Trophoblast cell (in vitro differentiated cells and primary cell): ENCODE measurements around the gene ZNF662.
"Not testable (repeated sequence)": the region's sequence is repeated elsewhere in the genome, so short reads cannot be mapped to it uniquely, and the experiment has no call there.

Experiments
- DNase-seq, 2 donors: peaks; one replicate each; pipeline ENCODE4 v3.0.0-alpha.2; 2016
- H2AFZ ChIP-seq: 2 replicates; pipeline ENCODE4 v1.6.1; 2013; ENCODE audit warnings: low read length, moderate library complexity, mild to moderate bottlenecking; ENCODE audit not compliant: insufficient read depth, poor library complexity
- H2AK5ac ChIP-seq: 2 replicates; pipeline ENCODE4 v1.6.1; 2013; ENCODE audit warnings: mild to moderate bottlenecking, low read length
- H2BK120ac ChIP-seq: 2 replicates; pipeline ENCODE4 v1.6.1; 2013; ENCODE audit warnings: low read length, mild to moderate bottlenecking, moderate library complexity; ENCODE audit not compliant: insufficient read depth, poor library complexity
- H2BK12ac ChIP-seq: 2 replicates; pipeline ENCODE4 v1.6.1; 2013; ENCODE audit warnings: mild to moderate bottlenecking, low read length, moderate library complexity
- H2BK5ac ChIP-seq: 2 replicates; pipeline ENCODE4 v1.6.1; 2013; ENCODE audit warnings: low read length, low read depth, moderate library complexity, mild to moderate bottlenecking; ENCODE audit not compliant: poor library complexity
- H3K14ac ChIP-seq: 2 replicates; pipeline ENCODE4 v1.6.1; 2013; ENCODE audit warnings: mild to moderate bottlenecking, low read length
- H3K18ac ChIP-seq: 2 replicates; pipeline ENCODE4 v1.6.1; 2013; ENCODE audit warnings: mild to moderate bottlenecking, low read length
- H3K23ac ChIP-seq: 2 replicates; pipeline ENCODE4 v1.6.1; 2013; ENCODE audit warnings: low read length
- H3K27ac ChIP-seq: 2 replicates; pipeline ENCODE4 v1.5.1; 2013; ENCODE audit warnings: low read depth, mild to moderate bottlenecking, inconsistent platforms, low read length, moderate library complexity
- H3K27me3 ChIP-seq: 2 replicates; pipeline ENCODE4 v1.6.1; 2013; ENCODE audit warnings: inconsistent platforms, mild to moderate bottlenecking, low read length, moderate library complexity; ENCODE audit not compliant: insufficient read depth
- H3K36me3 ChIP-seq, 2 experiments: 1 replicate in 1 of 2; 2 replicates in 1 of 2; pipeline ENCODE4 v1.6.1; 2013; ENCODE audit warnings: low read length in 2 of 2, mild to moderate bottlenecking in 2 of 2, moderate library complexity in 1 of 2; ENCODE audit not compliant: insufficient read depth in 2 of 2, control insufficient read depth in 1 of 2
- H3K4ac ChIP-seq: 2 replicates; pipeline ENCODE4 v1.6.1; 2013; ENCODE audit warnings: low read depth, mild to moderate bottlenecking, low read length, moderate library complexity
- H3K4me1 ChIP-seq, 2 experiments: 1 replicate in 1 of 2; 2 replicates in 1 of 2; pipeline ENCODE4 v1.6.1; 2013; ENCODE audit warnings: low read length in 2 of 2, mild to moderate bottlenecking in 2 of 2, moderate library complexity in 1 of 2; ENCODE audit not compliant: insufficient read depth in 2 of 2, control insufficient read depth in 1 of 2
- H3K4me2 ChIP-seq: 2 replicates; pipeline ENCODE4 v1.6.1; 2013; ENCODE audit warnings: inconsistent platforms, mild to moderate bottlenecking, low read length, moderate library complexity
- H3K4me3 ChIP-seq: 2 replicates; pipeline ENCODE4 v1.5.1; 2013; ENCODE audit warnings: mild to moderate bottlenecking, low read depth, low read length, inconsistent platforms
- H3K79me1 ChIP-seq: one replicate; pipeline ENCODE4 v1.6.1; 2013; ENCODE audit warnings: low read length
- H3K79me2 ChIP-seq: 2 replicates; pipeline ENCODE4 v1.6.1; 2013; ENCODE audit warnings: low read length, mild to moderate bottlenecking; ENCODE audit not compliant: control insufficient read depth, insufficient read depth, poor library complexity
- H3K9ac ChIP-seq: 2 replicates; pipeline ENCODE4 v1.6.1; 2013; ENCODE audit warnings: mild to moderate bottlenecking, low read length
- H3K9me3 ChIP-seq: 2 replicates; pipeline ENCODE4 v1.6.1; 2013; ENCODE audit warnings: low read depth, mild to moderate bottlenecking, control low read depth, inconsistent platforms, low read length; ENCODE audit not compliant: insufficient read depth
- H4K12ac ChIP-seq: 2 replicates; pipeline ENCODE4 v1.6.1; 2013; ENCODE audit warnings: low read depth, mild to moderate bottlenecking, low read length, moderate library complexity
- H4K8ac ChIP-seq: 2 replicates; pipeline ENCODE4 v1.6.1; 2013; ENCODE audit warnings: low read depth, mild to moderate bottlenecking, low read length, moderate library complexity
- H4K91ac ChIP-seq: one replicate; pipeline ENCODE4 v1.6.1; 2013; ENCODE audit warnings: low read depth, mild to moderate bottlenecking, low read length, moderate library complexity
- WGBS: extraction: QIAGEN DNeasy Blood & Tissue Kit; methylation state at CpG from one replicate; pipeline ENCODE4 v1.1.7; 2013; ENCODE audit warnings: missing lambda C conversion rate; ENCODE audit not compliant: insufficient read length, insufficient coverage; ENCODE audit errors: extremely low coverage; 5-methylcytosine and 5-hydroxymethylcytosine counted together

The ZNF662 gene

DNA sequence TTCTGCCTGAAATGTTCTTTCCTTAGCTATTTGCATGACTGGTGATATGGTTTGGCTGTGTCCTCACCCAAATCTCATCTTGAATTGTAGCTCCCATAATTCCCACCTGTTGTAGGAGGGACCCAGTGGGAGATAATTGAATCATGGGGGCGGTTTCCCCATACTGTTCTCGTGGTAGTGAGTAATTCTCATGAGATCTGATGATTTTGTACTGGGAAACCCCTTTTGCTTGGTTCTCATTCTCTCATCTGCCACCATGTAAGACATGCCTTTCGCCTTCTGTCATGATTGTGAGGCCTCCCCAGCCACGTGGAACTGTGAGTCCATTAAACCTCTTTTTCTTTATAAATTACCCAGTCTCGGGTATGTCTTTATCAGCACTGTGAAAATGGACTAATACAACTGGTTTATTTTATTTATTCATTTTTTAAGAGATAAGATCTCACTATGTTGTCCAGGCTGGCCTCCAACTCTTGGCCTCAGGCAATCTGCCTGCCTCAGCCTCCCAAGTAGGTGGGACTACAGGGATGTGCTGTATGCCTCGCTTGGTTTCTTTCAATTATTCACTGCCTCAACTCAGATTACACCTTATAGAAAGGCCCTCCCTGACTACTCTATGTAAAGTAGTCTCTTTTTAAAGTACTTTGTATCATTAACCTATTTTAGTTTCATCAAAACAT is 22.6 kb upstream of the ZNF662 start:
- H3K4me2 ChIP-seq: not testable (repeated sequence)

DNA sequence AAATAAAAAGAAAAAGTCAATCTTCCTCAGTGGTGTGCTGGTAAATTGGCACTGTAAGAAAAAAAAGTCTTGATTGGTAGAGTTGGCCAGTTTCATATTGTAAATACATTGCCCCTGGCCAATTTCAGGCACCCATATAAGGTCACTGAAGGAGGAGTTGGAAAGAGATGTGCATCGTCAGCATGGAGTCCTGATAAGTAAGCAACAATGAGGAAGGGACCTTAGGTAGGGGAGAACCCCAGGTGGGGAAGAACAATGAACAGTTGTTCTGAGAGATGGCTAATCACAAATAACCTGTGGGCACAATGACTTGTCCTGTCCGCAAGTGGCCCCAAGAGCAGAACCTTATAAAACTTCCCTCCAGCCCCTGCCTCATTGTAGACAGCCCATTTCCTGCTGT is 21.6 kb upstream of the ZNF662 start:
- no CpG with 5 or more reads among the region's 2 CpGs for WGBS
- Histone ChIP-seq H2AK5ac (no peak overlapping the region), H3K14ac (no peak overlapping the region), H3K23ac (no peak overlapping the region), H3K79me1 (peaks cover 6% of the 10 kb centered on the region), H3K4me2 (no peak overlapping the region), H2BK120ac (no peak overlapping the region), H2BK5ac (no peak overlapping the region), H3K27ac (no peak overlapping the region), H3K18ac (no peak overlapping the region), H4K8ac (no peak overlapping the region), H3K9ac (no peak overlapping the region), H3K4me1 (peaks cover 5 to 8% of the 10 kb centered on the region in 2 experiments), H3K27me3 (no peaks in the 10 kb centered on the region), H3K36me3 (no peaks in the 10 kb centered on the region), H3K4me3 (no peak overlapping the region), H3K9me3 (no peaks in the 10 kb centered on the region), H3K79me2 (peaks cover 6% of the 10 kb centered on the region), H2AFZ (no peak overlapping the region), H4K12ac (no peak overlapping the region), H4K91ac (no peak overlapping the region), H2BK12ac (no peak overlapping the region), H3K4ac (no peak overlapping the region)
- DNase-seq: no peak

More for the DNA sequence above, 22.6 kb upstream of the ZNF662 start:
- H2BK5ac ChIP-seq, H3K9me3 ChIP-seq, H2AFZ ChIP-seq, H3K27me3 ChIP-seq, H4K91ac ChIP-seq, H2AK5ac ChIP-seq, H3K79me2 ChIP-seq, H3K18ac ChIP-seq, H2BK120ac ChIP-seq, H3K14ac ChIP-seq, H3K36me3 ChIP-seq, H3K4me1 ChIP-seq, H3K4me3 ChIP-seq, H4K8ac ChIP-seq, H2BK12ac ChIP-seq, H3K79me1 ChIP-seq, H4K12ac ChIP-seq, H3K23ac ChIP-seq, H3K4ac ChIP-seq, H3K9ac ChIP-seq, H3K27ac ChIP-seq: not testable (repeated sequence)
- peak; percentile 64 to 74 for DNase-seq
- WGBS: no CpG with 5 or more reads among the region's 6 CpGs

DNA sequence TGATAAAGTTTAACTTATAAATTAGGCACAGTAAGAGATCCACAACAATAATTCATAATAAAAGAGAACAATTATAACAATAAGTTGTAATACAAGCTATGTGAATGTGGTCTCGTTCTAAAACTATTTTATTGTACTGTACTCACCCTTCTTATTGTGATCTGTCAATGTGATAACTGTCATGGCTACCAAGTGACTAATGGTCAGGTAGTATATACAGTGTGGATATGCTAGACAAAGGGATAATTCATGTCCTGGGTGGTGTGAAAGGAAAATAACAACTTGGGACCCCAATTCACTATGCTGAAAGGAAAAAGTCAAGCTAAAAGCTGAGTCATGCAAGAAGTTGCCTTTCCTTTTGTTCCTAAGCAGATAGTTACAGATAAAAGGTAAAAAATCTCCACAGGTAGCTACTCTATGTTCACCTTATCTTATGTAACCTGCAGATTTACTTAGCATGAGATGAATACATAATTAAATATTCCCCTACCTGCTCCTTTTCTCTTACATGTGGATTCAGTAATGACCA is 19.6 kb upstream of the ZNF662 start:
- Histone ChIP-seq H3K27ac (no peak overlapping the region), H3K4ac (no peak overlapping the region), H3K14ac (no peak overlapping the region), H3K18ac (no peak overlapping the region), H4K8ac (no peak overlapping the region), H3K4me3 (no peak overlapping the region), H3K36me3 (no peaks in the 10 kb centered on the region), H3K4me2 (no peak overlapping the region), H3K9ac (no peak overlapping the region), H3K27me3 (no peaks in the 10 kb centered on the region), H3K79me1 (no peaks in the 10 kb centered on the region), H4K91ac (no peak overlapping the region), H4K12ac (no peak overlapping the region), H2BK5ac (no peak overlapping the region), H2AK5ac (no peak overlapping the region), H2AFZ (no peak overlapping the region), H3K4me1 (no peaks in the 10 kb centered on the region), H2BK12ac (no peak overlapping the region), H2BK120ac (no peak overlapping the region), H3K23ac (no peak overlapping the region), H3K9me3 (no peaks in the 10 kb centered on the region), H3K79me2 (no peaks in the 10 kb centered on the region)
- DNase-seq: no peak
- WGBS: no CpG with 5 or more reads among the region's 1 CpG

DNA sequence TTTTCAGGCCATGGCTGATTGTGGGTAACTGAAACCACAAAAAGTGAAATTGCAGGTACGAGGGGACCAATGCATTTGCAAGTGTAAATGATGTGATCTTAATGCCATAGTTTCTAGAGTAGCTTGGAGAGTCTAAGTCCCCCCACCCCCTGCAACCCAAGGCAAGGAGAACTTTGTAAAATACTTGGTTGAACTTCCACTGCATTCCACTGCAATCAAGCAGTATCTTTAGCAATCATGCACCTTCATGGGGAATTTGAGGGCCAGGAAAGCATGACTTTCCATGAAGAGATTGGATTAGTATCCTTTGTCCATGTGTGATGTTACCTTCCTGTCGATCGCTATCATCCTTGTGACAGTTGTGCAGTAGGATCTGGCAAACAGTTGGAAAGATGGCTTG is 18.9 kb upstream of the ZNF662 start:
- H3K18ac ChIP-seq: no peak overlapping the region
- H3K27me3 ChIP-seq: no peaks in the 10 kb centered on the region
- H4K91ac ChIP-seq: no peak overlapping the region
- H3K14ac ChIP-seq: no peak overlapping the region
- WGBS: no CpG with 5 or more reads among the region's 3 CpGs
- no peak for DNase-seq
- H3K4ac ChIP-seq: no peak overlapping the region
- no peak overlapping the region for H2BK5ac ChIP-seq
- H3K79me2 ChIP-seq: no peaks in the 10 kb centered on the region
- no peaks in the 10 kb centered on the region for H3K9me3 ChIP-seq
- no peak overlapping the region for H2AFZ ChIP-seq
- H3K36me3 ChIP-seq: no peaks in the 10 kb centered on the region
- no peak overlapping the region for H3K4me3 ChIP-seq
- no peak overlapping the region for H4K8ac ChIP-seq
- no peak overlapping the region for H4K12ac ChIP-seq
- H3K79me1 ChIP-seq: no peaks in the 10 kb centered on the region
- H3K4me1 ChIP-seq: no peaks in the 10 kb centered on the region
- no peak overlapping the region for H3K27ac ChIP-seq
- H2BK12ac ChIP-seq: no peak overlapping the region
- H3K4me2 ChIP-seq: no peak overlapping the region
- H2BK120ac ChIP-seq: no peak overlapping the region
- H3K9ac ChIP-seq: no peak overlapping the region
- no peak overlapping the region for H3K23ac ChIP-seq
- H2AK5ac ChIP-seq: no peak overlapping the region
